GM18519 (cell line): Measurements from ENCODE around the gene GGA1.
A peak's percentile ranks its signal among the peaks of the same experiment; 100 is the strongest.

ENCODE experiments used
- ATAC-seq: cut with Tn5 transposase; IDR thresholded peaks from one replicate; pipeline ENCODE4 v1.9.1; 2021; ENCODE audit warnings: mild to moderate bottlenecking, moderate library complexity; ENCODE audit not compliant: unreplicated experiment, low FRiP score

The GGA1 gene, protein sequence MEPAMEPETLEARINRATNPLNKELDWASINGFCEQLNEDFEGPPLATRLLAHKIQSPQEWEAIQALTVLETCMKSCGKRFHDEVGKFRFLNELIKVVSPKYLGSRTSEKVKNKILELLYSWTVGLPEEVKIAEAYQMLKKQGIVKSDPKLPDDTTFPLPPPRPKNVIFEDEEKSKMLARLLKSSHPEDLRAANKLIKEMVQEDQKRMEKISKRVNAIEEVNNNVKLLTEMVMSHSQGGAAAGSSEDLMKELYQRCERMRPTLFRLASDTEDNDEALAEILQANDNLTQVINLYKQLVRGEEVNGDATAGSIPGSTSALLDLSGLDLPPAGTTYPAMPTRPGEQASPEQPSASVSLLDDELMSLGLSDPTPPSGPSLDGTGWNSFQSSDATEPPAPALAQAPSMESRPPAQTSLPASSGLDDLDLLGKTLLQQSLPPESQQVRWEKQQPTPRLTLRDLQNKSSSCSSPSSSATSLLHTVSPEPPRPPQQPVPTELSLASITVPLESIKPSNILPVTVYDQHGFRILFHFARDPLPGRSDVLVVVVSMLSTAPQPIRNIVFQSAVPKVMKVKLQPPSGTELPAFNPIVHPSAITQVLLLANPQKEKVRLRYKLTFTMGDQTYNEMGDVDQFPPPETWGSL

DNA sequence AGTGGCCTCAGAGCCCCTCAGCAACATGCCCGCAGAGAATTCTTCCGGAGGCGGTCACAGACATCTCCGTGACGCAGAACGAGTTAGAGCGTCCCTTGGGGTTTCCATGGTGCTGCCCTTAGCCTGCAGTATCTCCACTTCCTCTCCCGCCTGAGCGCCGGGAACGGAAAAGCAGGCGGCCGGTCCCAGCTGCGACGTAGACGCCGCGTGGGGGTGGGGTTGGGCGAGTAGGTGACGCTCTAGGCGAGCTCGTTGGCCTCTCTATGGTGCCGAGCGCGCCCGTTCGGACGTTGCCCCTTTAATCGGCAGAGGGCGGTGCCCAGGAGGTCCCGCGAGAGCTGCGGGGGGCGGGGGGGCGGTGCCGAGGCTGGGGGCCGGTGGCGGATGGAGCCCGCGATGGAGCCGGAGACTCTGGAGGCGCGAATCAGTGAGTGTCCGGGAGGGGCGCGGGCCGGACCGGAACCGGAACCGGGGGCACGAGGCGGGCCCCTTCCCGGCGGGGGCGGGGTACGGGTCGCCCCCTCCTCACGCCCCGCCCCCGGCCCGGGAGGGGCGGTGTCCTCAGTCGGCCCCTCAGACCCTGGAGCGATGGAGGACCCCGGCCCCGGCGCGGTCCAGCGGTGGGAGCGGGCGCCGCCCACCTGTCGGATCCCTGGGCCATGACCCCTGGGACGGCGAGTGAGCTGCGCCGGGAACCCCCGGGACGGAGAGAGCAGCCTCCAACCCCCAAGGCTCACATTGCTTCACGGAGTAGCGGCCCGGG is at the start of gene GGA1:
Gene GGA1, plus strand, starts transcription at position 358 of the 763 bp plus-strand sequence. Its CDS starts 27 bp downstream, at position 385.
- ATAC-seq, result peak; percentile 51

DNA sequence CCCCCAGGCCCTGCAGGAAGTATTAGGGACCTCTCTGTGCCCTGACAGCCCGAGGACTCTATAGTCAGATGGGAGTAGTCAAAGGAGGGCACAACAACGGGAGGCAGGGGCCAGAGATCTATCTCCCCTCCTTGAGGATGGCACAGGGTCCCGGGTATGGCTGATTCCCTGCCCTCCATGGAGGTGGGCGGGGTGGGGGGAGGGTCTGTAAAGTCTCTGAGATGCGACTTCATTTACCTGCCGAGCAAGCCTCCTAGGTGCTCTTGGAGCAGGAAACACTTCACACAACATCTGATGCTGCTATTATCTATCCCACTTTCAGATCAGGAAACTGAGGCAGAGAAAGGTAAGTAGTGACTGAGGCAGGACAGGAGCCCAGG is 49.1 kb upstream of the GGA1 start:
- ATAC-seq, result no peak

DNA sequence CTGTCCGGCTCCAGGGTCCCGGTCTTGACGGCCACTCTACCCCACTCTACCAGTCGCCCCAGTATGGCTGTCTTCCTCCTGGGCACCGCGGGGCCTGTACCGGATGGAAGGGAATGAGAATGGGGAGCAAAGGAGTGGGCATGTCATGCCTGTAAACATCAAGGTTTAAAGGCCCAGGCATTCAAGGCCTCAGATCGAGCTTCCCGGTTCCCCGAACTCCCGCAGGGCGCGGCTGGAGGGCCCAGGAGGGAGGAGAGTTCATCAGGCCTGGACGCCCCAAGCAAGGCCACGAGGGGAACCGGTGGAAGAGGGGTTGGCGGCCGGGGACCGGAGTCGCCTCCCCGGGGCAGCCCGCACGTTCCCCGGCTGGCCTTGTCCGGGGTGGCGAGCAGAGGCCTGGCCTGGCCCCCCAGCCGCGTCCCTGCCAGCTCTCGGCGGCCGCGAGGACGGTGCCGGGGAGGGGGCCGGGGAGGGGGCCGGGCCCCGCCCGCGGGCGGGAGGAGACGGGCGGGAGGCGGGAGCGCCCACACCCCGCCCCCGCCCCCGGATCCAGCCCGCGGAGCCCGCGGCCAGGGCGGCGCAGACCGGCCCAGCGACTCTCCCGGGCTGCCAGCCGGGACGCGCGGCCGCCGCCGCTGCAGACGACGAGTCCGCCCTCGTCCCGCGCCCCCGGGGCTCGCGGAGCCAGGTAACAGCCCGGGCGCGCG is 48.6 kb upstream of the GGA1 start, which contains the start of gene CDC42EP1:
Gene CDC42EP1, plus strand, starts transcription at position 580 of the 707 bp plus-strand sequence. CDS start 5,870 bp downstream, outside the sequence.
- no peak for ATAC-seq

DNA sequence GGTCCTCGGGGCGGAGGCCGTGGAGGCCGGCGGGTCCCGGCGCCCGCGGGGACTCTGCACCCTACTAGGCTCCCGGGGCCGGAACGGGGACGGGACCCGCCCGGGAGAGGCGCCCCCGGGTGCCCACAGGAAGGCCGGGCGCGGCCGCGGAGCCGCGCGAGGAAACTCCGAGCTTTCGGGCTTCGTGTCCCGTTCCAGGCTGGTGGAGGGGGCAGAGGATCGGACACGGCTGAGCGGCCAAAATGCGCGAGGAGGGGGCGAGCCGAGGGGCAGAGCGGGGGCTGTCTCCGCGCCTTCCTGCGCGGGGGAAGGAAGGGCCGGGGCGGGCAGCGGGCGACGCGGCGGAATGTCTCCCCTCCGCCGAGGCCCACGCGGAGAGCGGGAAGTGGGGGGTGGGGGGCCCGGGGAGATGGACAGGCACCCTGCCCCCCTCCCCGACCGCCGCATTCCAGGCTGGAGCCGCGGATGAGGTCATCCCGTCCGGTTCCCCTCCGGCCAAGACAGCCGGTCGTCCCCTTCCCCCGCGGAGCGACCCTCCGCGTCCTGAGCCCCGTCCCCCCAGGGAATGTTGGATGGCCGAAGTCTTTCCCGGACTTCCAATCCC is 47.9 kb upstream of the GGA1 start:
- ATAC-seq, result no peak

DNA sequence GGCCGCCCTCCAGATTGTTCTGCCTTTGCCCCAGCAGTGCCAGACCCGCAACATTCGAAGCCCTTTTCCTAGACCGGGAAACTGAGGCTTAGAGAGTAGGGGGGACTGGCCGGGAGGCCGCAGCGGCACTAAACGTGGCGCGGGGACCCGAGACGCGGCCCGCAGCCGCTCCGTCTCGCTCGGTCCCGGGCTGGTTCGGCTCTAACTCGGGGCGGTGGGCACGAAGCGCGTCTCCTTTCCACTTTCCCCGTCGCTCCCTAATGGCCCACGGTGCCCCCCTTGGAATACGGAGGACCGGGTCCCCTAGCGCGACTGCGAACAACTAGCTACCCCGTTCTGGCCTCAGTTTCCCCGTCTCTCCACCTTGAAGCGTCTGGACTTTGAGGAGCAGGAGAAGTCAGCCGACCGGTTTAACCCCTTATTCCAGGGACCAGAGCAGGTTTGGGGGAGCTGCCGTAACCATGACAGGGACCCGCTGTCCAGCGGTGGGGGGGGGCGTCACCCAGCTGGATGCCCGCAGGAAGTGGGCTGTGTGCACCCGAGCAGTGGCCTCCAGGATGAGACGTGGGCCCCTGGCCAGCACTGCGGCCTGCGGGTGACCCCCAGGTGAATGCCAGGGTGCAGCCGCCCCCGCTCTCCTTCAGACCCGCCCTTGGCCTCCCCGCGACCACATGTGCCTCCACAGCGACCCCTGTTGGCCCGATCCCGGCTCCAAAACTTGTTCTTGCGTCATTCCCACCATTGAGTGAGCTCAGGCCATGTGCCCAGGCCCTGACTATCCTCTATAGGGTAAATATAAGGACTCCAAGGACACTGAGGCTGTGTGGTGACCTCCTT is 47.2 kb upstream of the GGA1 start:
- no peak for ATAC-seq

DNA sequence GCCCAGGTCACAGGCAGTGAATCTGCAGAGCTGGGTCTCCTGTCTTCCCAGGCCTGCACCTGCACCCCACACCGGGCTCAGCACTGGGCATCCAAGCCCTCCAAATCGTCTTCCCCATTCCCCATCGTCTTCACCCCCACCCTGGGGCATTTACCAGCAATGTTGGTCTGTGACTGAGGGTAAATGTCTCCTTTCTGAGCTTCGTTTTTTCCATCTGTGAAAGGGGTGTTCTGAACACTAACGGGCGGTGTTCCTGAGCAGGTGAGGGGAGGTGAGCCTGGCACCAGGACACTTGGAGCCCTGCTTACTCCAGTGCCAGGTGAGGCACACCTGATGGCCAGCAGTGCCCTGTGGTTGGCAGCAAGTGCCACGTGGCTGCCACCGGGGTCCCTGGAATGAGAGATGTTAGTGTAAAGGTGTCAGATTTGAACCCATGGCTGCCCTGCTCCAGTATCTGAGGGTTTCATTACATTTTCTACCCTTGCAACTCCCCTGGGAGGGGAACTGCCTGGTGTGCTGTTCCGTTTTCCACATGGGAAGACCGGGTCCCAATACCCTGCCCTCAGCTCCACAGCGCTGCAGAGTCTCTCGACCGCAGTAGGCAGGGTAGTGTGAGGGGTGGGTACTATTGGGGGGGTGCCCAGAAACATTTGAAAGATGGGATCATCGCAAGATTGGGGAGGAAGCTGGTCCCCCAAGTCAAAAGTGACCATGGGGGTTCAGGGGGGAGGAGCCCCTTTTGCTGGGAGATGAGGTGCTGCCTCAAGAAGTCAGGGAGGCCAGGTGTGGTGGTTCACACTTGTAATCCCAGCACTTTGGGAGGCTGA is 46.4 kb upstream of the GGA1 start:
- ATAC-seq, result no peak

DNA sequence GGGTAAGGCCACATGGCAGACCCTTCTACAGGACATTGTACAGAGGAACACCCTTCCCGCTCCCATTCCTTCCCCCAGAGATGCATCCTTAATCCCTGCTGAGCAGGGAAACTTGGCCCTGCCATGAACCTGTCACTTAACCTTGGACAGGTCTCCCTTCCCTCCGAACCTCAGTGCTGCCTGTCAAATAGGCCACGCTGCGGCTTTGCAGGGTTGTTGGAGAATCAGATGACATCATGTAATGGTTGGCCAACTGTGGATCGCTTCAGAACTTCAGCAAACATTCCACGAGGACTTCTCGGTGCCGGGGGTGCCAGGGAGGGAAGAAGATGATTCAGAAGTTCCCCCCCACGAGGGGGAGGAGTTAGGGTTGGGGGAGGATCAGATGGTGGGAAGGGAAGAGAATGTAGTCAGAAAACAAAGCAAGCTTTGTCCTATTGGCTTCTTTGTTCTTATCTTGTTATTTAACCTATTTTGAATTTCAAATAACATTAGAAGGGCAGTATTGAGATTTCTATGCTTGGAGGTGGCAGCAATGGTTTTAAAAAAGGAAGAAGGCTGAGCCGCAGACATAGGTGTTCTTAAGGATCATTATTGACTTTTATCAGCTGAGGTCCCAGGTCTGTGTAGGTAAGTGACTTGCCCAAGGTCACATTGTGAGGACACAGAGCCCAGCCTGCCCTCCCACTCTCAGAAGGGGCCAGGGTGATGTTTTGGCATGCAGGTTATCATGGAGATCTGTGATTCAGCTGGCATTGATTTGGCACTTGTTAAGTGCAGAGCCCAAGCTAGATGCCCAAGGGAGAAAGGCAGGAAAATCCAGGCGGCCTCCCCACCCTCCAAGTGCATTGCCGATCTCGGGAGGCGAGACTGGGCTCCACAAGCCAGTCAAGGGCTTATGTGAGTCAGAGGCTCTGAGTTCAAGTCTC is 45.2 kb upstream of the GGA1 start:
- no peak for ATAC-seq

DNA sequence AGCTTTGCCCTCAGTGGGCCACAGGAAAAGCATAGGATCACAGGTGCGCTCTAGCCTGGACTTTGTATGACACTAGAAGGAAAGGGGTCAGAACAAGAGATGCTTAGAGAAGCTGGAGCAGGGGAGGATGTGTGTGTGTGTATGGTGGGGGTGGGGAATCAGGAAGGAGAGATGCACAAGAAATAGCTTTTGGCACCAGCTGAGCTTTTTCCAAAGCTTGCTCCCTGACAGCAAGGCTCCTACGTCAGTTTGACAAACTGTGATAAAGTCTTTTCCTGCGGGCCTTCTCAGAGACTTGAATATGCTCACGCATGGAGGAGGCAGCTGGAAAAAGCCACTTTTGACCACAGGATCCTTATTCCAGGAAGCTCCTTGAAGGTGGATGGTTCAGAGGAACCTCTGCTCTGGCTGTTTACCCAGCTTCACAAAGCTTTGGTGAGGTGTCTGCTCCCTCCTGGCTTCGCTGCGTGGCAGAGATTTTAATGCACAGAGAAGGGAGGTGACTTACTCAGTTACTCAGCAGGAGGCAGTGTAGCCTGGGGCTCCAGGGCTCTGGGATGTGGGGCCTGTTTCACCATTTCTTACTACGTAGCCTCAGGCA is 44.4 kb upstream of the GGA1 start:
- no peak for ATAC-seq

DNA sequence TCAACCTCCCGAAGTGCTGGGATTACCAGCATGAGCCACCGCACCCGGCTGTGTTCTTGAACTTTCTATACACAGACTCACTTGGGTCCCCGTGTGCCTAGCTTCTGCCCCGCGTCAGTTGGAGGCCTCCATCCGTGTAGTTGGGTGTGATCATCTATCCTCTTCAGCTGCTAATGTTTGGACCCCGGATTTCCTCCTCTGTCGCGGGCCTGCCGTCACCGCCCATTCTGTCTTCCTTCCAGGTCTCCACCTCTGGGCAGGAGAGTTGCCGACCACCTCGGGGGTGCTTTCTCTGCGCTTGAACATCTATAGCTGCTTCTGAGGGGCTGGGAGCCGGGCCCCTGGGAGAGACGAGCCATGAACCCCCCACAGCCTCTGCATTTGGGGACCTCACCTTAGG is 42.8 kb upstream of the GGA1 start:
- no peak for ATAC-seq

DNA sequence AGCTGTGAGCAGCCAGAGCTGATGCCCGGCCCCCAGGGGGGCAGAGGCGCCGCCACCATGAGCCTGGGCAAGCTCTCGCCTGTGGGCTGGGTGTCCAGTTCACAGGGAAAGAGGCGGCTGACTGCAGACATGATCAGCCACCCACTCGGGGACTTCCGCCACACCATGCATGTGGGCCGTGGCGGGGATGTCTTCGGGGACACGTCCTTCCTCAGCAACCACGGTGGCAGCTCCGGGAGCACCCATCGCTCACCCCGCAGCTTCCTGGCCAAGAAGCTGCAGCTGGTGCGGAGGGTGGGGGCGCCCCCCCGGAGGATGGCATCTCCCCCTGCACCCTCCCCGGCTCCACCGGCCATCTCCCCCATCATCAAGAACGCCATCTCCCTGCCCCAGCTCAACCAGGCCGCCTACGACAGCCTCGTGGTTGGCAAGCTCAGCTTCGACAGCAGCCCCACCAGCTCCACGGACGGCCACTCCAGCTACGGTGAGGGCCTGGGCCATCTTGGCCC is 42.3 kb upstream of the GGA1 start:
- no peak for ATAC-seq

DNA sequence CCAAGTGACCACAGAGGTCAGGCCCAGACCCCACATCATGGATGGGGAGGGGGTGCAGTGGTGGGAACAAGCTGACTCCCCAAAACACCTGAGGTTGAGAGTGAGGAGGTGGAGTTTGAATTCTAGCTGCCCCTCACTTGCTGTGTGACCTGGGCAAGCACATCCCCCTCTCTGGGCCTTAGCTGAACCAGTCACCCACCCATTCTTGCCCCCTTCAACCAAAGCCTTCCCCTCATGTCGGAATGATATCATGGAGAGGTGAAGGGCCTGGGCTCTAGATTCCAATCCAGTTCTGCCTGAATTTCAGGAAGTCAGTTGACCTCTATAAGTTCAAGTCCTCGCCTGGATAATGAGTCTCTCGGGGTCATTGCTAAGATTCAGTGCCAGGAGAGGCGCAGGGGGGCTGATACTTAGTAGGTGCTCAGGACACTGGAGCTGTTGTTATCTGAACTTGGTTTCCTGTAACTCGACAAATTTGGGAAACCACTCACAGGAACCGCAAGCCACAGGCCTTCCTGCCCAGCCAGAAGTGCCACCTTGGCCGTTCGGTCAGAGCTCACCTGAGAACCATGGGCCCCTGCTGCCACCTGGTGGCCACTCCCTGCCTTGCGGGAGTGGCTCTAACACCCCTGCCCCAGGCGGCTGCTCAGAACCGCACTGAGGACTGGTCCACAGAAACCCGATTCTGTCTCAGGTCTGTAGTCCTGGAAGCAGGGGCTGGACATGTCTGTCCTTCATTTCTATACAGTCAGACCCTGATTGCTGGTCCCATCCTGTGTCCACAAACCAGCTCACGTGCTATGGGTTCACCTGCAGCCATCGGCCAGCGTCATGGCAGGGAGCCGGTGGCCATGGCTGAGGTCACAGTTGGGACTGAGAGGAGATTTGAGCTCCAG is 41.5 kb upstream of the GGA1 start:
- no peak for ATAC-seq

DNA sequence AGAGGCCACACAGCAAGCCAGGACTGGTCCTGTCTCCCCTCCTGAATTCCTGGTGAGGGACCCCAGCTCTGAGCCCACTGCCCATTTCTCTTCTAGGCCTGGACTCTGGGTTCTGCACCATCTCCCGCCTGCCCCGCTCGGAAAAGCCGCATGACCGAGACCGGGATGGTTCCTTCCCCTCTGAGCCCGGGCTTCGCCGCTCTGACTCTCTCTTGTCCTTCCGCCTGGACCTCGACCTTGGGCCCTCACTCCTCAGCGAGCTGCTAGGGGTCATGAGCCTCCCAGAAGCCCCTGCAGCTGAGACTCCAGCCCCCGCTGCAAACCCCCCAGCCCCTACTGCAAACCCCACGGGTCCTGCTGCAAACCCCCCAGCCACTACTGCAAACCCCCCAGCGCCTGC is 40.6 kb upstream of the GGA1 start:
- no peak for ATAC-seq

DNA sequence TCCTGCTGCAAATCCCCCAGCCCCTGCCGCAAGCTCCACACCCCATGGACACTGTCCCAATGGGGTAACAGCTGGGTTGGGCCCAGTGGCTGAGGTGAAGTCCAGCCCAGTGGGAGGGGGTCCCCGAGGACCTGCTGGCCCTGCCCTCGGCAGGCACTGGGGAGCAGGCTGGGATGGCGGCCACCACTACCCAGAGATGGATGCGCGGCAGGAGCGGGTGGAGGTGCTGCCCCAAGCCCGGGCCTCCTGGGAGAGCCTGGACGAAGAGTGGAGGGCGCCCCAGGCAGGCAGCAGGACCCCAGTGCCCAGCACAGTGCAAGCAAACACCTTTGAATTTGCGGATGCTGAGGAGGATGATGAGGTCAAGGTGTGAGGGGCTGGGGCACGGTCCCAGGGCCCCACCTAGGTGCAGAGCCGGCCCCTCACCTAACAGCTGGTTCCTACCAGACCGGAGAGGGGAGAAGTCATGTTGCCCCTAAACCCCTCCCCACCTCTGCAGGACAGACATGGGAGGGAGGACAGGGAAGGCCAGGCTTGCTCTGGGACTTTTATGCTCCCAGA is 40.1 kb upstream of the GGA1 start:
- ATAC-seq, result no peak

DNA sequence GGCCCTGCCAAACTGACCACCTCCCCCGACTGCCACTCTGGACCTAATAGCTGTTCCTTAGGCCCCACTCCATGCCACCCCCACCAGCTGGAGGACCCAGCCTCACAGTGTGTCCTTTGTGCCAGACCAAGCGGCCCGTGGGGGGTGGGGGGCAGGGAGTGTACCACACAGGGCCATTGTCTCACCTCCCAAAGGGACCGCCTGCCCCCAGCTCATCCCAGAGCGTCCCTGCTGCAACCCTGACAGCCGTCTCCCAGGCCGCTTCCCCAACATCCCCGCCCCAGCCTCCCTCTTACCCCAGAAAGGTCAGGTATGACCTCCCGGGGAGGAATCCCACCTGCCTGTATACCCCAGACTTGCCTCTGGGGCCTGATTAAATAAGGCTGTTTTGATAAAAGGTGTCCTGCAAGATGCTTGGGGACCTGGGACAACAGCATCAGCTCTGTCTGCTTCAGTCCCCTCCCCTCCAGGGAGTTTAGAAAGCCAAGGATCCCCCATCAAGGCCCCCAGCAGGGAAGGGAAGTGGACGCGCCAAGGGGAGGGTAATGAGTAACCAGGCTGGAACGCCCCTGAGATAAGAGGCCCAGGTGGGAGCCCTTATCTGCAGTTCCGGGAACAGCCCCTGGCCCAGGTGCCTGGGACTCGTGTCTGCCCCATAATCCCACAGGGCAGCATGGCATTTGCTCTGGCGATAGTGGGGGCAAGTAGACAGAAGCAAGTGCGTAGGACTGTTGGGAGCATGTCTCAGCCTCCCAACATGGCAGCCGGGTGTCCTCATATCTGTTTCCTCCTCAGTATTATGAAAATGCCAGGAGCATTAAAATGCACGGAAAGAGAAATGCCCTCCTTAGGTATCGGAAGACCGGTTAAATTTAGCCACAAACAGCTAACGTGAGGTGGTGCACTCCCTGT is 39.4 kb upstream of the GGA1 start:
- no peak for ATAC-seq
